NB4 (cell line): ENCODE data around the gene CREB3L1.

ENCODE experiments used
- MAX ChIP-seq: IDR thresholded peaks from 2 replicates; pipeline ENCODE4 v1.6.1; 2011; ENCODE audit warnings: low read depth, low read length
- MYC ChIP-seq: IDR thresholded peaks from 2 replicates; pipeline ENCODE4 v1.6.1; 2011; ENCODE audit warnings: low read depth, low read length
- POLR2A ChIP-seq: IDR thresholded peaks from 2 replicates; pipeline ENCODE4 v1.6.1; 2011; ENCODE audit warnings: mild to moderate bottlenecking; ENCODE audit not compliant: insufficient read length; ENCODE audit errors: extremely low read depth
- TF ChIP-seq, protein P1 (sequence below): IDR thresholded peaks from one replicate; pipeline ENCODE4 v1.5.1; 2012; ENCODE audit warnings: low read depth, low read length

- TF ChIP-seq, protein P1, sequence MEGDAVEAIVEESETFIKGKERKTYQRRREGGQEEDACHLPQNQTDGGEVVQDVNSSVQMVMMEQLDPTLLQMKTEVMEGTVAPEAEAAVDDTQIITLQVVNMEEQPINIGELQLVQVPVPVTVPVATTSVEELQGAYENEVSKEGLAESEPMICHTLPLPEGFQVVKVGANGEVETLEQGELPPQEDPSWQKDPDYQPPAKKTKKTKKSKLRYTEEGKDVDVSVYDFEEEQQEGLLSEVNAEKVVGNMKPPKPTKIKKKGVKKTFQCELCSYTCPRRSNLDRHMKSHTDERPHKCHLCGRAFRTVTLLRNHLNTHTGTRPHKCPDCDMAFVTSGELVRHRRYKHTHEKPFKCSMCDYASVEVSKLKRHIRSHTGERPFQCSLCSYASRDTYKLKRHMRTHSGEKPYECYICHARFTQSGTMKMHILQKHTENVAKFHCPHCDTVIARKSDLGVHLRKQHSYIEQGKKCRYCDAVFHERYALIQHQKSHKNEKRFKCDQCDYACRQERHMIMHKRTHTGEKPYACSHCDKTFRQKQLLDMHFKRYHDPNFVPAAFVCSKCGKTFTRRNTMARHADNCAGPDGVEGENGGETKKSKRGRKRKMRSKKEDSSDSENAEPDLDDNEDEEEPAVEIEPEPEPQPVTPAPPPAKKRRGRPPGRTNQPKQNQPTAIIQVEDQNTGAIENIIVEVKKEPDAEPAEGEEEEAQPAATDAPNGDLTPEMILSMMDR: no peak
- TF ChIP-seq POLR2A: no peak
- TF ChIP-seq MAX: no peak
- TF ChIP-seq MYC: no peak
These were observed 38.5 kb downstream of the CREB3L1 start for GRCh38 chr11:46315783-46316563.
